Measurements from ENCODE around the gene KLHL5. TPM values are rescaled to one million over a fixed set of nuclear protein-coding genes. Genes with fewer than 3 reads are reported as not detected.
"Not testable (repeated sequence)": the region's sequence is repeated elsewhere in the genome, so short reads cannot be mapped to it uniquely, and the experiment has no call there.

Gene KLHL5
- total and polyA plus RNA-seq, 4 experiments from 2014 or later: 18.6 to 38.4 (median 30.4) TPM

GRCh38 chr4:39126256-39127095, 64.4 kb downstream of the KLHL5 start:
- H3K27ac Mint-ChIP-seq: peak overlapping the region in 1 of 7 donors; percentile 37

DNA sequence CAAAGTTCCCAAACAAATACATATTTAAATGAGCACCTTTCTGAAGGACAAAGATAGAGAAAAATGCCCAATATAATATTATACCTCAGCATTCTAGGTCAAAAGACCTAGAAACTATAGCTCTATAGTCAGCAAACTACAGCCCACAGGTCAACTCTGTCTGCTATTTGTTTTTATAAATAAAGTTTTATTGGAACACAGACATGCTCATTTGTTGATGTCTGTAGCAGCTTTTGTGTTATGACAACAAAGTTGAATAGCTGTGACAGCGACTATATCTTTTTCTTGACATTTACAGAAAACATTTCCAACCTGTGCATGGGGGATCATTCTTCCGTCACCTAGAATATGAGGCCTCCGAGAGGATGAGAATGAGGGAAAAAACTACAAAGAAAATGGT, 71.6 kb downstream of the KLHL5 start:
- no peak for DNase-seq
- Histone ChIP-seq H3K9me3 (ENCODE audit: control insufficient read depth in 1 of 2, low read length in 2 of 2) (no peaks in the 10 kb centered on the region), H3K27me3 (ENCODE audit: insufficient read depth, low read length) (no peaks in the 10 kb centered on the region), H3K4me3 (ENCODE audit: low read length in 2 of 2) (no peak overlapping the region), H3K4me1 (ENCODE audit: insufficient read depth, low read length) (peaks cover 10% of the 10 kb centered on the region), H3K27ac (ENCODE audit: low read depth, low read length) (no peak overlapping the region), H3K36me3 (ENCODE audit: insufficient read depth, low read length) (no peaks in the 10 kb centered on the region)
- Mint-ChIP-seq H3K27ac (peak overlapping the region in 1 of 7 donors; percentile 82), H3K36me3 (peaks cover 6 to 13% of the 10 kb centered on the region in 2 donors), H3K4me1 (peaks cover 9 to 12% (median 10%) of the 10 kb centered on the region in 4 donors), H3K9me3 (no peaks in the 10 kb centered on the region), H3K27me3 (no peaks in the 10 kb centered on the region), H3K4me3 (no peak overlapping the region)
- ChIA-PET POLR2A (ENCODE audit: partially characterized antibody) (no interaction called here), CTCF (ENCODE audit: partially characterized antibody) (interaction anchor here (0.9 to 6.4 kb wide), 8 partner anchors 16 to 374 kb away, joined by 3 to 242 read pairs (median 6); no protein-coding TSS in a partner anchor)
- intact Hi-C loops (cut with micrococcal nuclease): loop anchor here (5.0 kb wide), 1 partner anchor 86 kb away; no protein-coding TSS in a partner anchor

More at GRCh38 chr4:39126256-39127095, 64.4 kb downstream of the KLHL5 start:
- Mint-ChIP-seq H3K36me3 (peaks cover 9 to 32% of the 10 kb centered on the region in 2 donors), H3K9me3 (no peaks in the 10 kb centered on the region), H3K4me1 (no peaks in the 10 kb centered on the region), H3K27me3 (no peaks in the 10 kb centered on the region), H3K4me3 (no peak overlapping the region)
- Histone ChIP-seq H3K4me1 (ENCODE audit: insufficient read depth, low read length) (no peaks in the 10 kb centered on the region), H3K9me3 (ENCODE audit: control insufficient read depth in 1 of 2, low read length in 2 of 2) (no peaks in the 10 kb centered on the region), H3K27ac (ENCODE audit: low read depth, low read length) (no peak overlapping the region), H3K4me3 (ENCODE audit: low read length in 2 of 2) (no peak overlapping the region), H3K36me3 (ENCODE audit: insufficient read depth, low read length) (no peaks in the 10 kb centered on the region), H3K27me3 (ENCODE audit: insufficient read depth, low read length) (no peaks in the 10 kb centered on the region)
- no peak for DNase-seq
- ChIA-PET CTCF (ENCODE audit: partially characterized antibody) (interaction anchor here (0.9 to 2.6 kb wide), 2 partner anchors 9 to 224 kb away, joined by 5 to 11 read pairs; no protein-coding TSS in a partner anchor), POLR2A (ENCODE audit: partially characterized antibody) (no interaction called here)
- intact Hi-C loops (cut with micrococcal nuclease): no loop called here

DNA sequence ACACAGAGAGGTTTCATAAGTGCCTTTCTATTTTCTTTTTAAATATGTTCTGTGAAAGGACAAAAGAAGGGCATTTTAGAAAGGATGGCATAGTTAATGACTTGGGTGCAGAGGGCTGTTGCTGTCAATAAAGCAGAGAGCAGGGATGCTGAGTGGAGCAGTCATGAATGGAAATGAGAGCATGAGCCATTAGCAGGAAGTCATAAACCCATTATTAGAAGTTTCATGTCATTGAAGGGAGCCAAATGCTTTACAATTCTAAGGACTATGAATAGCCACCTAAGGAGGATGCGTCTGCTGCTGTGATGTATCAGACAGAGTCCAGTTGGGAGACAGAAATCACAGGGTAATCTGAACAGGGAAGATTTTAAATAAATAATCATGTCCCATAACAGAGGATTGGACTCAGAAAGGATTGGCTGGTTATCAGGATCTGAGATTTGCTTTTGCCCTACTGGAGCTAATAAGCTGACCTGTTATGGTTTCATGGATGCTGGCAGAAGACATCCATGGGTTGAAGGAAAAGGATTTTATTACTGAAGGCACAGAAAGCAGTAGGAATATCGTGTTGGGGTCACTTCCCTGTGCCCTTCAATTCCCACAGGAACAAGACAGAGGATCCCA, 72.8 kb downstream of the KLHL5 start:
- peaks cover 9 to 12% (median 10%) of the 10 kb centered on the region in 4 donors for H3K4me1 Mint-ChIP-seq
- no peak overlapping the region for H3K27ac ChIP-seq (ENCODE audit: low read depth, low read length)
- H3K27me3 ChIP-seq (ENCODE audit: insufficient read depth, low read length): no peaks in the 10 kb centered on the region
- H3K9me3 ChIP-seq (ENCODE audit: control insufficient read depth in 1 of 2, low read length in 2 of 2): no peaks in the 10 kb centered on the region
- H3K27ac Mint-ChIP-seq: peak overlapping the region in 4 of 7 donors; percentile 0 to 63 (median 45)
- H3K36me3 ChIP-seq (ENCODE audit: insufficient read depth, low read length): no peaks in the 10 kb centered on the region
- H3K9me3 Mint-ChIP-seq: no peaks in the 10 kb centered on the region
- H3K4me3 Mint-ChIP-seq: no peak overlapping the region
- DNase-seq: peak in 1 of 5 donors; percentile 5
- peaks cover 6 to 8% of the 10 kb centered on the region in 2 donors for H3K36me3 Mint-ChIP-seq
- H3K27me3 Mint-ChIP-seq: no peaks in the 10 kb centered on the region
- no peak overlapping the region for H3K4me3 ChIP-seq (ENCODE audit: low read length in 2 of 2)
- H3K4me1 ChIP-seq (ENCODE audit: insufficient read depth, low read length): peaks cover 10% of the 10 kb centered on the region
- CTCF ChIA-PET (ENCODE audit: partially characterized antibody): interaction anchor here (0.6 to 6.4 kb wide), 44 partner anchors 9 to 723 kb away, joined by 3 to 242 read pairs (median 4); partner anchors contain the start of genes TLR1, TLR10, TLR6 and WDR19
- POLR2A ChIA-PET (ENCODE audit: partially characterized antibody): interaction anchor here (0.7 to 1.6 kb wide), 5 partner anchors 47 to 233 kb away, joined by 3 to 8 read pairs (median 3); no protein-coding TSS in a partner anchor
- intact Hi-C loops (cut with micrococcal nuclease): loop anchor here (1.0 to 5.0 kb wide), 3 partner anchors 87 to 375 kb away; no protein-coding TSS in a partner anchor

DNA sequence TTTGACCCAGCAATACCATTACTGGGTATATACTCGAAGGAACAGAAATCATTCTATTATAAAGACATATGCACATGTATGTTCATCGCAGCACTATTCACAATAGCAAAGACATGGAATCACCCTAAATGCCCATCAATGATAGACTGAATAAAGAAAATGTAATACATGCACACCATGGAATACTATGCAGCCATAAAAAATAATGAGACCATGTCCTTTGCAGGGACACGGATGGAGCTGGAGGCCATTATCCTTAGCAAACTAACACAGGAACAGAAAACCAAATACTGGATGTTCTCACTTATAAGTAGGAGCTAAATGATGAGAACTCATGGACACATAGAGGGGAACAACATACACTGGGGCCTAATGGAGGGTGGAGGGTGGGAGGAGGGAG, 76.2 kb downstream of the KLHL5 start:
- DNase-seq; H3K27me3 ChIP-seq (ENCODE audit: insufficient read depth, low read length); H3K4me1 ChIP-seq (ENCODE audit: insufficient read depth, low read length); H3K27ac ChIP-seq (ENCODE audit: low read depth, low read length); H3K36me3 Mint-ChIP-seq; H3K4me3 ChIP-seq (ENCODE audit: low read length in 2 of 2); H3K9me3 Mint-ChIP-seq; H3K4me3 Mint-ChIP-seq; POLR2A ChIA-PET (ENCODE audit: partially characterized antibody); H3K9me3 ChIP-seq (ENCODE audit: control insufficient read depth in 1 of 2, low read length in 2 of 2); H3K27me3 Mint-ChIP-seq; H3K27ac Mint-ChIP-seq; H3K36me3 ChIP-seq (ENCODE audit: insufficient read depth, low read length); intact Hi-C loops (cut with micrococcal nuclease): not testable (repeated sequence)
- H3K4me1 Mint-ChIP-seq: peaks cover 9 to 12% (median 10%) of the 10 kb centered on the region in 4 donors
- CTCF ChIA-PET (ENCODE audit: partially characterized antibody): interaction anchor here (0.8 to 3.4 kb wide), 2 partner anchors 236 to 249 kb away, joined by 3 to 23 read pairs; no protein-coding TSS in a partner anchor

DNA sequence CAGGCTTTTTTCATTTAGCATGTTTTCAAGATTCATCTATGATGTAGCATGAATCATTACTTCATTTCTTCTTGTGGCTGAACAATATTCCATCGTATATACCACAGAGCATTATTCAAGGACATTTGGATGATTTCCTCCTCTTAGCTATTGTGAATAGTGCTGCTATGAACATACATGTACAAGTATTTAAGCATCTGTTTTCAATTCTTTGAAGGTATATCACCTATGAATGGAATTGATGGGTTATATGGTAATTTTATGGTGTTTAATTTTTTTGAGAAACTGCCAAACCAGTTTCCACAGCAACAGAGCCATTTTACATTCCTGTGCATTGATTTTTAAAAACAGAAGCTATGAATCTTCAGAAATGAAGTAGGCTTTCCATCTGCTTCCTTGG, 84.2 kb downstream of the KLHL5 start:
- Mint-ChIP-seq H3K4me1 (no peaks in the 10 kb centered on the region), H3K9me3 (peaks cover 0 to 2% (median 0%) of the 10 kb centered on the region in 8 donors), H3K27me3 (no peaks in the 10 kb centered on the region), H3K36me3 (no peaks in the 10 kb centered on the region), H3K27ac (no peak overlapping the region), H3K4me3 (no peak overlapping the region)
- intact Hi-C loops (cut with micrococcal nuclease): no loop called here
- Histone ChIP-seq H3K27me3 (ENCODE audit: insufficient read depth, low read length) (no peaks in the 10 kb centered on the region), H3K9me3 (ENCODE audit: control insufficient read depth in 1 of 2, low read length in 2 of 2) (no peaks in the 10 kb centered on the region), H3K4me1 (ENCODE audit: insufficient read depth, low read length) (no peaks in the 10 kb centered on the region), H3K27ac (ENCODE audit: low read depth, low read length) (no peak overlapping the region), H3K36me3 (ENCODE audit: insufficient read depth, low read length) (no peaks in the 10 kb centered on the region), H3K4me3 (ENCODE audit: low read length in 2 of 2) (no peak overlapping the region)
- ChIA-PET POLR2A (ENCODE audit: partially characterized antibody) (no interaction called here), CTCF (ENCODE audit: partially characterized antibody) (interaction anchor here (1.1 kb wide), 1 partner anchor 11 kb away, joined by 6 read pairs; no protein-coding TSS in a partner anchor)
- no peak for DNase-seq

DNA sequence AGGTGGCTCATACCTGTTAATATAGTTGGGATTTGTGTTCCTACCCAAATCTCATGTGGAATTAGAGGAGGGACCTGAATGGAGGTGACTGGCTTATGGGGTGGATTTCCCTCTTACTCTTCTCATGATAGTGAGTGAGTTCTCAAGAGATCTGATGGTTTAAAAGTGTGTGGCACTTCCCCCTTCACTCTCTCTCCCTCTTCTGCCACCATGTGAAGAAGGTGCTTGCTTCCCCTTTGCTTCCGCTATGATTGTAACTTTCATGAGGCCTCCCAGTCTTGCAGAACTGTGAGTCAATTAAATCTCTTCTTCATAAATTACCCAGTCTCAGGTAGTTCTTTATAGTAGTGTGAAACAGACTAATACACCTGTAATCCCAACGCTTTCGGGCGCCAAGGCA, 92.0 kb downstream of the KLHL5 start:
- no peaks in the 10 kb centered on the region for H3K27me3 Mint-ChIP-seq
- Histone ChIP-seq H3K4me1 (ENCODE audit: insufficient read depth, low read length) (no peaks in the 10 kb centered on the region), H3K4me3 (ENCODE audit: low read length in 2 of 2) (no peak overlapping the region), H3K27ac (ENCODE audit: low read depth, low read length) (no peak overlapping the region), H3K27me3 (ENCODE audit: insufficient read depth, low read length) (no peaks in the 10 kb centered on the region), H3K36me3 (ENCODE audit: insufficient read depth, low read length) (no peaks in the 10 kb centered on the region), H3K9me3 (ENCODE audit: control insufficient read depth in 1 of 2, low read length in 2 of 2) (no peaks in the 10 kb centered on the region)
- POLR2A ChIA-PET (ENCODE audit: partially characterized antibody): interaction anchor here (0.6 kb wide), 1 partner anchor 393 kb away, joined by 5 read pairs; no protein-coding TSS in a partner anchor
- no peaks in the 10 kb centered on the region for H3K4me1 Mint-ChIP-seq
- H3K27ac Mint-ChIP-seq: no peak overlapping the region
- CTCF ChIA-PET (ENCODE audit: partially characterized antibody): no interaction called here
- H3K4me3 Mint-ChIP-seq: no peak overlapping the region
- intact Hi-C loops (cut with micrococcal nuclease): no loop called here
- DNase-seq: no peak
- H3K9me3 Mint-ChIP-seq: peaks cover 0 to 2% (median 0%) of the 10 kb centered on the region in 8 donors
- H3K36me3 Mint-ChIP-seq: no peaks in the 10 kb centered on the region

GRCh38 chr4:39157520-39157919, 95.5 kb downstream of the KLHL5 start:
- Mint-ChIP-seq H3K27ac (no peak overlapping the region), H3K9me3 (peaks cover 0 to 2% (median 0%) of the 10 kb centered on the region in 8 donors), H3K4me1 (no peaks in the 10 kb centered on the region), H3K4me3 (no peak overlapping the region), H3K27me3 (no peaks in the 10 kb centered on the region), H3K36me3 (no peaks in the 10 kb centered on the region)
- H3K27ac ChIP-seq (ENCODE audit: low read depth, low read length): no peak overlapping the region
- CTCF ChIA-PET (ENCODE audit: partially characterized antibody): no interaction called here
- POLR2A ChIA-PET (ENCODE audit: partially characterized antibody): no interaction called here
- DNase-seq: no peak
- H3K36me3 ChIP-seq (ENCODE audit: insufficient read depth, low read length): no peaks in the 10 kb centered on the region
- no peaks in the 10 kb centered on the region for H3K4me1 ChIP-seq (ENCODE audit: insufficient read depth, low read length)
- intact Hi-C loops (cut with micrococcal nuclease): no loop called here
- no peaks in the 10 kb centered on the region for H3K27me3 ChIP-seq (ENCODE audit: insufficient read depth, low read length)
- no peaks in the 10 kb centered on the region for H3K9me3 ChIP-seq (ENCODE audit: control insufficient read depth in 1 of 2, low read length in 2 of 2)
- no peak overlapping the region for H3K4me3 ChIP-seq (ENCODE audit: low read length in 2 of 2)
